Upper lobe of left lung (tissue), 4 donors: Measurements from ENCODE around the gene RBM20.

Experiments used
- CTCF ChIP-seq, 6 experiments: fragments of 450-650 bp in 4 of 6; fragments of 200-600 bp in 2 of 6; sonication (generic) in 2 of 6; IDR thresholded peaks; one replicate each; pipeline ENCODE4 v1.5.1; 2016 to 2019; ENCODE audit warnings: antibody characterized with exemption in 6 of 6
- POLR2A ChIP-seq, 4 donors: fragments of 450-650 bp; IDR thresholded peaks; one replicate each; pipeline ENCODE4 v1.5.1; 2016 to 2017; ENCODE audit warnings: antibody characterized with exemption in 4 of 4, mild to moderate bottlenecking in 2 of 4

GRCh38 chr10:110641256-110641655, 2.9 kb upstream of the RBM20 start:
- no peak for TF ChIP-seq CTCF (IDR thresholded peaks at IDR 0.05)
- no peak for TF ChIP-seq POLR2A (IDR thresholded peaks at IDR 0.05)
